ENCODE measurements around the gene JADE1. TPM values are rescaled to one million over a fixed set of nuclear protein-coding genes. Genes with fewer than 3 reads are reported as not detected.

Gene JADE1
- total RNA-seq, 2 experiments from 2014 or later: 43.1 to 64.0 TPM

DNA sequence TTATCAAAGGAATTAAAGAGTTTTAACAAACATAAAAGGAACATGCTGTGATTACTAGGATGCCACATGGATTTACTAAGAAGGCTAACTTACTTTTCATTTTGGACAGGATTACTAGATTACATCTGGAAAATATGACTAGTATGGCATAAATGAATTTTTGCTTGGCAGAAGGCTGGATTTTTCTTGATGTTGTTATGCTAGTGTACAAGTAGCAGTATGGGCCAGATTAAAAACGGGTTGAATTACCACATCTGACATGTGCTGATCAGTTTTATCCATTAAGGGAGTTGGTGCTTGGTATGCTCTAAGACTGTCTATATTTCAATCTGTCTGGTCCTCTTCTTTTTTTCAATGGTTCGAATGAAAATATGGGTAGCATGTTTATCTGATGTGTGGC is 70.5 kb downstream of the JADE1 start:
- no peaks in the 10 kb centered on the region for H3K9me2 ChIP-seq (ENCODE audit: insufficient read depth, low read length)

DNA sequence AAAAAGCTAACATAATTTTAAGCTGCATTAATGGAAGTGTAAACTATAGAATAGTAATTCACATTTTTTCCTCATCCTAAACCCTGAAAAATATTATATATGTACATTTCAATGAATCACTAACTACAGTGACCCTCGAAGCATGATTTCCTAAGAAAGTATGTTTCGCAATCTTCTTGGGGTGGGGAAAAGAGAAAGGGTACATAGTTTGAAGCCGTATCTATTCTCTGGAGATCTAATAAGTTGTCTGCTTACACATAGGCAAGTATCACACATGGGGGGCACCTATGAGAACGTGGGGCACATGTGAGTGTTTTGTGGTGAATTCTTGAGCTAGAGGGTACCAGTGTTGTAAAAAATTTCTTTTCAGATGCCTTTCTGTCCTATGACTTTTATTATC is 71.2 kb downstream of the JADE1 start:
- Histone ChIP-seq H3K9me3 (ENCODE audit: low read length) (no peaks in the 10 kb centered on the region), H3K4me3 (ENCODE audit: low read depth, low read length, poor library complexity, severe bottlenecking) (no peak overlapping the region), H3K79me2 (ENCODE audit: insufficient read depth, low read depth, low read length) (no peaks in the 10 kb centered on the region), H3K4me1 (ENCODE audit: insufficient read depth, low read length, poor library complexity, severe bottlenecking) (no peaks in the 10 kb centered on the region), H3K27ac (ENCODE audit: low read depth, low read length, poor library complexity, severe bottlenecking) (no peak overlapping the region), H3K36me3 (ENCODE audit: insufficient read depth, low read length) (peaks cover 6% of the 10 kb centered on the region; the same call in 1 of the 2 replicates), H2AFZ (ENCODE audit: low read length) (no peak overlapping the region), H4K20me1 (ENCODE audit: insufficient read depth, low read length) (no peaks in the 10 kb centered on the region), H3K9me2 (ENCODE audit: insufficient read depth, low read length) (no peaks in the 10 kb centered on the region), H3K4me2 (ENCODE audit: low read length) (no peak overlapping the region)
- TF ChIP-seq, protein P1, sequence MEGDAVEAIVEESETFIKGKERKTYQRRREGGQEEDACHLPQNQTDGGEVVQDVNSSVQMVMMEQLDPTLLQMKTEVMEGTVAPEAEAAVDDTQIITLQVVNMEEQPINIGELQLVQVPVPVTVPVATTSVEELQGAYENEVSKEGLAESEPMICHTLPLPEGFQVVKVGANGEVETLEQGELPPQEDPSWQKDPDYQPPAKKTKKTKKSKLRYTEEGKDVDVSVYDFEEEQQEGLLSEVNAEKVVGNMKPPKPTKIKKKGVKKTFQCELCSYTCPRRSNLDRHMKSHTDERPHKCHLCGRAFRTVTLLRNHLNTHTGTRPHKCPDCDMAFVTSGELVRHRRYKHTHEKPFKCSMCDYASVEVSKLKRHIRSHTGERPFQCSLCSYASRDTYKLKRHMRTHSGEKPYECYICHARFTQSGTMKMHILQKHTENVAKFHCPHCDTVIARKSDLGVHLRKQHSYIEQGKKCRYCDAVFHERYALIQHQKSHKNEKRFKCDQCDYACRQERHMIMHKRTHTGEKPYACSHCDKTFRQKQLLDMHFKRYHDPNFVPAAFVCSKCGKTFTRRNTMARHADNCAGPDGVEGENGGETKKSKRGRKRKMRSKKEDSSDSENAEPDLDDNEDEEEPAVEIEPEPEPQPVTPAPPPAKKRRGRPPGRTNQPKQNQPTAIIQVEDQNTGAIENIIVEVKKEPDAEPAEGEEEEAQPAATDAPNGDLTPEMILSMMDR (conservative IDR thresholded peaks at IDR 0.05; ENCODE audit: low read length): no peak
- no peak for DNase-seq (ENCODE audit: low spot score)
- intact Hi-C loops (cut with micrococcal nuclease; ENCODE audit: unreplicated experiment): no loop called here
- BruUV-seq (replicated peaks): no TSS peak
- CTCF ChIA-PET (ENCODE audit: unreplicated experiment): no interaction called here
- POLR2A ChIA-PET: interaction anchor here (0.6 to 1.3 kb wide), 3 partner anchors 25 to 213 kb away, joined by 3 read pairs; partner anchors contain the start of gene SCLT1

More for the DNA sequence above, 70.5 kb downstream of the JADE1 start:
- no peak for DNase-seq (ENCODE audit: low spot score)
- Histone ChIP-seq H3K79me2 (ENCODE audit: insufficient read depth, low read depth, low read length) (no peaks in the 10 kb centered on the region), H3K9me3 (ENCODE audit: low read length) (no peaks in the 10 kb centered on the region), H3K27ac (ENCODE audit: low read depth, low read length, poor library complexity, severe bottlenecking) (no peak overlapping the region), H4K20me1 (ENCODE audit: insufficient read depth, low read length) (no peaks in the 10 kb centered on the region), H3K4me1 (ENCODE audit: insufficient read depth, low read length, poor library complexity, severe bottlenecking) (no peaks in the 10 kb centered on the region), H3K4me3 (ENCODE audit: low read depth, low read length, poor library complexity, severe bottlenecking) (no peak overlapping the region), H3K4me2 (ENCODE audit: low read length) (no peak overlapping the region), H3K36me3 (ENCODE audit: insufficient read depth, low read length) (peaks cover 13% of the 10 kb centered on the region; the same call in 1 of the 2 replicates), H2AFZ (ENCODE audit: low read length) (no peak overlapping the region)
- BruUV-seq (replicated peaks): no TSS peak
- TF ChIP-seq, protein P1 (conservative IDR thresholded peaks at IDR 0.05; ENCODE audit: low read length): no peak
- no peak for TF ChIP-seq EZH2phosphoT487 (IDR thresholded peaks at IDR 0.05; ENCODE audit: borderline replicate concordance, low read depth, low read length)
- ChIA-PET POLR2A (no interaction called here), CTCF (ENCODE audit: unreplicated experiment) (no interaction called here)
- intact Hi-C loops (cut with micrococcal nuclease; ENCODE audit: unreplicated experiment): no loop called here

DNA sequence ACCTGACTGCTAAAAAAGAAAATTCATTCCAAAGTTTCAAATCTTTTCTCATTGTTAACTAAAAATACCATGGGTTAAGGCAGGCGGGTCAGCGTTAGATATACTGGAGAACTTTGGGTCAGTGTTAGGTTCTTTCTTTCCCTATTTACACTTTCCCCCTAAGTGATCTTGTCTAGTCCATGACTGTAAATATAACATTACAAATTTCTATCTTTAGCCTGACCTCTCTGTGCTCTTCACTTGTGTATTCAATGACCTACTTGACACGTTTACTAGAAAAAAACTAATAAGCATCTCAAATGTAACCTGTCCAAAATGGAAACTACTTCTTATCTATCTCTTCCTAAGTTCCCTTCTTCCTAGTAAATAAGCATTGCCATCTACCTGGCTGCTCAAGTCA is 95.3 kb downstream of the JADE1 start:
- DNase-seq (ENCODE audit: low spot score): no peak
- POLR2A ChIA-PET: interaction anchor here (0.6 kb wide), 1 partner anchor 105 kb away, joined by 3 read pairs; no protein-coding TSS in a partner anchor
- no peaks in the 10 kb centered on the region for H4K20me1 ChIP-seq (ENCODE audit: insufficient read depth, low read length)
- H3K27ac ChIP-seq (ENCODE audit: low read depth, low read length, poor library complexity, severe bottlenecking): no peak overlapping the region
- no TSS peak for BruUV-seq (replicated peaks)
- no peak overlapping the region for H3K4me3 ChIP-seq (ENCODE audit: low read depth, low read length, poor library complexity, severe bottlenecking)
- H3K9me2 ChIP-seq (ENCODE audit: insufficient read depth, low read length): no peaks in the 10 kb centered on the region
- no peaks in the 10 kb centered on the region for H3K4me1 ChIP-seq (ENCODE audit: insufficient read depth, low read length, poor library complexity, severe bottlenecking)
- H3K9me3 ChIP-seq (ENCODE audit: low read length): no peaks in the 10 kb centered on the region
- CTCF ChIA-PET (ENCODE audit: unreplicated experiment): no interaction called here
- no peaks in the 10 kb centered on the region for H3K36me3 ChIP-seq (ENCODE audit: insufficient read depth, low read length)
- no peak overlapping the region for H3K4me2 ChIP-seq (ENCODE audit: low read length)
- no peak for TF ChIP-seq EZH2phosphoT487 (IDR thresholded peaks at IDR 0.05; ENCODE audit: borderline replicate concordance, low read depth, low read length)
- TF ChIP-seq, protein P1 (conservative IDR thresholded peaks at IDR 0.05; ENCODE audit: low read length): no peak
- H3K79me2 ChIP-seq (ENCODE audit: insufficient read depth, low read depth, low read length): no peaks in the 10 kb centered on the region
- intact Hi-C loops (cut with micrococcal nuclease; ENCODE audit: unreplicated experiment): no loop called here
- H2AFZ ChIP-seq (ENCODE audit: low read length): no peak overlapping the region

All from OCI-LY7 (cell line).